Measurements from ENCODE around the gene SRPK2. TPM values are rescaled to one million over a fixed set of nuclear protein-coding genes. Genes with fewer than 3 reads are reported as not detected.
"Not testable (repeated sequence)": the region's sequence is repeated elsewhere in the genome, so short reads cannot be mapped to it uniquely, and the experiment has no call there.

Gene SRPK2
- total and polyA plus RNA-seq, 5 donors = 10.4 to 32.4 (median 31.3) TPM

DNA sequence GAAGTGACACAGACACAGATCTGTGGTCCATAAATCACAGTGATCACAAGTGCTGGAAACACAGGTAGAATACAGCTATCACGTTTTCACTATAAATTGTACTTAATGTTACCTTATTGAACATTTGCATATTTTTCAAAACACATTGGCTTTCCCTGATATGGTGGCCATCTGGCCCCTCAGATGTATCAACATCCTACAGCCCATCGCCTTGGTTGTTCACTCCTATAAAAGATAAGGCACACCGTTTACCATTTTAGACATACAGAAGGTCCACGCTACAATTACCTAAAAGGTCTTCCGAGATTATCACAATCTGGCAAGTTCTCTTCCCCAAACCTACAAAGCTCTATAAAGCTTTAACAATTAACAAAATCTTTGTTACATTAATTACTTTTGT, 91.4 kb downstream of the SRPK2 start:
- H3K9me3 ChIP-seq (ENCODE audit: control insufficient read depth, low read length) = no peaks in the 10 kb centered on the region
- 95% methylated on average over 5 of the region's 5 CpGs for WGBS
- H3K27me3 ChIP-seq (ENCODE audit: control insufficient read depth, insufficient read depth) = no peaks in the 10 kb centered on the region
- peaks cover 2% of the 10 kb centered on the region for H3K4me1 ChIP-seq (ENCODE audit: control insufficient read depth, insufficient read depth, low read length)
- no peak overlapping the region for H3K4me3 ChIP-seq (ENCODE audit: low read length)
- DNase-seq (no peak), ATAC-seq (no peak)
- intact Hi-C loops (cut with DNase I) = no loop called here
- no peak overlapping the region for H3K27ac ChIP-seq (ENCODE audit: low read length)

DNA sequence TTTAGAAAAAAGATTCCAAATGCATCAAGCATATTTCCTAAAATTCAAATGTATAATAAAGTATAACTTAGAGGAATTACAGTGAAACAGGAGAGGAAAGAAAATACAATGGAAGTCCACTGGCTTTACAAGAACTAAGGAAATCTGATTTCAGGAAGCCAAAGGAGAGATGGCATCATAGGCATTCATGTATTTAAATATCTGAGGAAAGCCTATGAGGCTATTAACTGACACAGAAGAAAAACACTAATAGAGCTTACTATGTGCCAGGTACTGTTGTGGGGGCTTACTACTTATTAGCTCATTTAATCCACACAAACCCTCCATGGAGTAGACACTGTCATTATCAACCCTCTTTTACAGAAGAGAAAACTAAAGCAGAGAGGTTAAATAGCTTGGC, 92.2 kb downstream of the SRPK2 start:
- intact Hi-C loops (cut with DNase I) = no loop called here
- no peak for ATAC-seq

DNA sequence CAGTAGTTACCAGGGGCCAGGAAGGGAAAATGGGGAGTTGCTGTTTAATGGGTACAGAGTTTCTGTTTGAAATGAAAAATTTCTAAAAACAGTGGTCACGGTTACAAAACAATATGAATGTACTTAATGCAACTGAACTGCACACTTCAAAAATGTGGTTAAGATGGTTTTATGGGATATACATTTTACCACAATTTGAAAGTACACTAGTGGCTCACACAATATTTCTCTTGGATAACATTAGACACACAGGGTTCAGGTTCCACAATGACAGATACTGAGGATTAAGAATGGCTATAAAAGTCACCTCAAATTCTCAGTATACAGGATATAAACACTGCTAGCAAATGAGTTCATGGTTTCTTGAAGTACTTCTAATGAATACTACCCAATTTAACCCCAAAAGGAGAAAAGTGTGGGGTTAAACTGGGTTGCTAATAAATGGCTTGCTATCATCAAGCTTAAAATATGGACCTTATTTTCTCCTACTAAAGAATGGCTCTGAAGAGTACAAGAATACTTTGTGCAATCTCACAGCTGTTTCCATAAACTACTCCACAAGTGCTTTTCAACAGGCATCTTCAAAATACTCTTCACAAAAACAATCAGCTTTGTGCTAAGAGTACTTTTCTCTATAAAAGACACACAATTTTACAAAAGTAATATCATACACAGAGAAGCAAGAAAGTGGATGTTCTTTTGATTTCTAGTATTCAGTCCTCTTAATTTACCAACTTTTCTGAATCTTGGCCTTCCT, 92.9 kb downstream of the SRPK2 start:
- no peaks in the 10 kb centered on the region for H3K27me3 ChIP-seq (ENCODE audit: control insufficient read depth, insufficient read depth)
- H3K27ac ChIP-seq (ENCODE audit: low read length) = no peak overlapping the region
- H3K9me3 ChIP-seq (ENCODE audit: control insufficient read depth, low read length) = no peaks in the 10 kb centered on the region
- no peak for DNase-seq
- ATAC-seq = no peak
- WGBS = 94% methylated on average over 1 of the region's 1 CpG
- no peak overlapping the region for H3K4me3 ChIP-seq (ENCODE audit: low read length)
- intact Hi-C loops (cut with DNase I) = no loop called here
- H3K4me1 ChIP-seq (ENCODE audit: control insufficient read depth, insufficient read depth, low read length) = peaks cover 2% of the 10 kb centered on the region

More for the DNA sequence above, 92.2 kb downstream of the SRPK2 start:
- H3K27me3 ChIP-seq (ENCODE audit: control insufficient read depth, insufficient read depth) = no peaks in the 10 kb centered on the region
- H3K4me1 ChIP-seq (ENCODE audit: control insufficient read depth, insufficient read depth, low read length) = peaks cover 2% of the 10 kb centered on the region
- DNase-seq = no peak
- no peak overlapping the region for H3K27ac ChIP-seq (ENCODE audit: low read length)
- H3K9me3 ChIP-seq (ENCODE audit: control insufficient read depth, low read length) = no peaks in the 10 kb centered on the region
- no peak overlapping the region for H3K4me3 ChIP-seq (ENCODE audit: low read length)

DNA sequence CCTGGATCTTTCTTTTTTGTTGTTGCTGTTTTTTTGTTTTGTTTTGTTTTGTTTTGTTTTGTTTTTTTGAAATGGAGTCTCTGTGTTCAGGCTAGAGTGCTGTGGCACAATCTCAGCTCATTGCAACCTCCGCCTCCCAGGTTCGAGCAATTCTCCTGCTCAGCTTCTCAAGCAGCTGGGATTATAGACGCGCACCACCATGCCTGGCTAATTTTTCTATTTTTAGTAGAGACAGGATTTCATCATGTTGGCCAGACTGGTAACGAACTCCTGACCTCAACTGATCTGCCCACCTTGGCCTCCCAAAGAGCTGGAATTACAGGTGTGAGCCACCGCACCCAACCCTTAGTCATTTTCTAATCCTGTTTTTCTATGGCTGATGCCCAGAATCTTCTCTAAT, 94.2 kb downstream of the SRPK2 start:
- DNase-seq; ATAC-seq; H3K27ac ChIP-seq (ENCODE audit: low read length); H3K4me1 ChIP-seq (ENCODE audit: control insufficient read depth, insufficient read depth, low read length); H3K9me3 ChIP-seq (ENCODE audit: control insufficient read depth, low read length); H3K4me3 ChIP-seq (ENCODE audit: low read length); intact Hi-C loops (cut with DNase I); H3K27me3 ChIP-seq (ENCODE audit: control insufficient read depth, insufficient read depth): not testable (repeated sequence)
- WGBS = 96% methylated on average over 6 of the region's 6 CpGs

DNA sequence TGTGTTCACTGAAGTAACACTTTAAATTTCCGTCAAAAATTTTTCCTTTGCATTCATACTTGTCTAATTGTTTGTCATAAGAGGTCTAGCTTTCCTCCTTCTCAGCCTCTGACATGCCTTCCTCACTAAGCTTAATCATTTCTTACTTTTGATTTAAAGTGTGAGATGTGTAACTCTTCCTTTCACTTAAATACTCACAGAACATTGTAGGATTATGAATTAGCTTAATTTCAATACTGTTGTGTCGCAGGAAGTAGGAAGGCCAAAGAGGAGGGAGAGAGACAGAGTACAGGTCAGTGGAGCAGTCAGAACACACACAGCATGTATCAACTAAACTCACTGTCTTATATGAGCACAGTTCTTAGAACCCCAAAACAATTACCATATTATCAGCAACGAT, 99.0 kb downstream of the SRPK2 start:
- Histone ChIP-seq H3K4me1 (ENCODE audit: control insufficient read depth, insufficient read depth, low read length) (no peaks in the 10 kb centered on the region), H3K27ac (ENCODE audit: low read length) (no peak overlapping the region), H3K4me3 (ENCODE audit: low read length) (no peak overlapping the region), H3K27me3 (ENCODE audit: control insufficient read depth, insufficient read depth) (no peaks in the 10 kb centered on the region), H3K9me3 (ENCODE audit: control insufficient read depth, low read length) (no peaks in the 10 kb centered on the region)
- ATAC-seq = no peak
- DNase-seq = no peak
- WGBS = 79% methylated on average over 3 of the region's 3 CpGs
- intact Hi-C loops (cut with DNase I) = no loop called here

DNA sequence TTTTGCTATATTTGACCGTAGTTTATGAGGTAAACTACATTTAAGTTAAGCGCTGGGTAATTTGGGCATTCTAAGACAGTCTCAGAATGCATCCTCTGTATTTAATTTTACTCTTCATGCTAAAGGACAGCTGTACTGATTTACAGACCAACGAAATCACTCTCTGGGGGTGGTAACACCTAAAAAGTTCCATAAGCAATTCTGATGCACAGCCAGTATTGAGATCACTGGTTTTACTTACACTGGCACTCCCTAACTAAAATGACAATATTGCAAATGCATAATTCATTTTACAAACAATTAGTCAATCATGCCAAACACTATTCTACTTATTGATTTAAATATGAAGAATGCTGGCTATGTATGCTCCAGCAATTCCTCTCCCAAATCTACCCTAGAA, 102.3 kb downstream of the SRPK2 start:
- intact Hi-C loops (cut with DNase I) = no loop called here
- DNase-seq (no peak), ATAC-seq (no peak)
- no peak overlapping the region for H3K4me3 ChIP-seq (ENCODE audit: low read length)
- H3K9me3 ChIP-seq (ENCODE audit: control insufficient read depth, low read length) = no peaks in the 10 kb centered on the region
- 88% methylated on average over 3 of the region's 3 CpGs for WGBS
- no peaks in the 10 kb centered on the region for H3K27me3 ChIP-seq (ENCODE audit: control insufficient read depth, insufficient read depth)
- no peak overlapping the region for H3K27ac ChIP-seq (ENCODE audit: low read length)
- peaks cover 3% of the 10 kb centered on the region for H3K4me1 ChIP-seq (ENCODE audit: control insufficient read depth, insufficient read depth, low read length)

DNA sequence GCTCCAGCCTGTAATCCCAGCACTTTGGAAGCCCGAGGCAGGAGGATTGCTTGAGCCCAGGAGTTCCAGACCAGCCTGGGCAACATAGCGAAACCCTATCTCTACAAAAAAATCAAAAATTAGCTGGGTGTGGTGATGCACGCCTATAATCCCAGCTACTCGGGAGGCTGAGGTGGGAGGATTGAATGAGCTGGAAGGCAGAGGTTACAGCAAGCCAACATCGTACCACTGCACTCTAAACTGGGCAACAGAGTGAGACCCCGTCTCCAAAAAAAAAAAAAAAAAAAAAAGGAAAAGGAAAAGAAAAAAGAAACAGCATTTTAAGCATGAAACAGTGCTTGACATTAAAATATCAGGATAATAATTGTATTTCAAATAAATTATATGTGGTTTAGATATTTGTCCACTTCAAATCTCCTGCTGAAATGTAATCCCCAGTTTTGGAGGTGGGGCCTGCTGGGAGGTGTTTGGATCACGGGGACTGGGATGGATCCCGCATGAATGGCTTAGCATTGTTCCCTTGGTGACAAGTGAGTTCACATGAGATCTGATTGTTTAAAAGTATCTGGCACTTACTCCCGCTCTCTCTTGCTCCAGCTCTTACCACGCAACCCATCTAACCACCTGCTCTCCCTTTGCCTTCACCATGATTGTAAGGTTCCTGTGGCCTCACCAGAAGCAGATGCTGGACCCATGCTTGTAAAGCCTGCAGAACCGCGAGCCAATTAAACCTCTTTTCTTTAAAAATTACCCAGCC, 103.4 kb downstream of the SRPK2 start:
- Histone ChIP-seq H3K4me1 (ENCODE audit: control insufficient read depth, insufficient read depth, low read length) (peaks cover 5% of the 10 kb centered on the region), H3K9me3 (ENCODE audit: control insufficient read depth, low read length) (no peaks in the 10 kb centered on the region), H3K27ac (ENCODE audit: low read length) (no peak overlapping the region), H3K27me3 (ENCODE audit: control insufficient read depth, insufficient read depth) (no peaks in the 10 kb centered on the region), H3K4me3 (ENCODE audit: low read length) (no peak overlapping the region)
- 88% methylated on average over 12 of the region's 12 CpGs for WGBS
- intact Hi-C loops (cut with DNase I) = no loop called here
- DNase-seq (no peak), ATAC-seq (no peak)

DNA sequence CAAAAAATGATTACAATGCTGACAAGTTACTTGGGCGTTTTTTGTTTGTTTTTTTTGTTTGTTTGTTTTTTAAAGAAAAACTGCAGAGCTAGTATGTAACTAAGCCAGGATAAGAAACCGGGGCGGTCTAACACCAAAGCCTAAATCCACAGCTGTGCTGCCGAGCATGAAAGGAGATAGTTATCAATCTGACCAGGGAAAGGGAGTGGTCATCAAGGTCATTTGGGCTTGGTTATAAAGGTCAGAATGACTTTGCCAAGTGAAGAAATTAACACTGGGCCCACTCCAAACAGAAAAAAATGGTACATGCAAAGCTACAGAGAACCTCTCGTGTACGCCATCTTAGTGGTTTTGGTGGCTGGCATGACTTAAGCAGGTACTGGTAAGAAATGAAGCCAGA, 104.7 kb downstream of the SRPK2 start:
- no peak overlapping the region for H3K4me3 ChIP-seq (ENCODE audit: low read length)
- DNase-seq (no peak), ATAC-seq (no peak)
- intact Hi-C loops (cut with DNase I) = no loop called here
- 79% methylated on average over 6 of the region's 6 CpGs for WGBS
- no peaks in the 10 kb centered on the region for H3K9me3 ChIP-seq (ENCODE audit: control insufficient read depth, low read length)
- H3K4me1 ChIP-seq (ENCODE audit: control insufficient read depth, insufficient read depth, low read length) = peaks cover 5% of the 10 kb centered on the region
- H3K27ac ChIP-seq (ENCODE audit: low read length) = no peak overlapping the region
- H3K27me3 ChIP-seq (ENCODE audit: control insufficient read depth, insufficient read depth) = no peaks in the 10 kb centered on the region

DNA sequence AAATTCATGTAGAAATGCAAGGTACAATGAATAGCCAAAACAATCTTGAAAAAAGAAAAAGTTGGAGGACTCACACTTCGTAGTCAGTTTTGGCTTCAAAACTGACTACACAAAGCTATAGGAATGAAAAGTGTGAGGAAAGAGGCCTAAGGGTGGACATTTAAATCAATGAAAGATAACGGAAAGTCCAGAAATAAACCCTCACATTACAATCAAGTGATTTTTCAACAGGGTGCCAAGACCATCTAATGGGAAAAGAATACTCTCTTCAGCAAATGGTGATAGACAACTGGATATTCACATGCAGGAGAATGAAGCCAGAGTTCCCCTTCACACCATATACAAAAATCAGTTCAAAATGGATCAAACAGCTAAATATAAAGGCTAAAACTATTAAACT, 106.8 kb downstream of the SRPK2 start:
- Histone ChIP-seq H3K27ac (ENCODE audit: low read length) (no peak overlapping the region), H3K27me3 (ENCODE audit: control insufficient read depth, insufficient read depth) (no peaks in the 10 kb centered on the region), H3K4me3 (ENCODE audit: low read length) (no peak overlapping the region), H3K4me1 (ENCODE audit: control insufficient read depth, insufficient read depth, low read length) (peaks cover 5% of the 10 kb centered on the region), H3K9me3 (ENCODE audit: control insufficient read depth, low read length) (no peaks in the 10 kb centered on the region)
- ATAC-seq = no peak
- no peak for DNase-seq
- intact Hi-C loops (cut with DNase I) = no loop called here
- WGBS = 64% methylated on average over 2 of the region's 2 CpGs

DNA sequence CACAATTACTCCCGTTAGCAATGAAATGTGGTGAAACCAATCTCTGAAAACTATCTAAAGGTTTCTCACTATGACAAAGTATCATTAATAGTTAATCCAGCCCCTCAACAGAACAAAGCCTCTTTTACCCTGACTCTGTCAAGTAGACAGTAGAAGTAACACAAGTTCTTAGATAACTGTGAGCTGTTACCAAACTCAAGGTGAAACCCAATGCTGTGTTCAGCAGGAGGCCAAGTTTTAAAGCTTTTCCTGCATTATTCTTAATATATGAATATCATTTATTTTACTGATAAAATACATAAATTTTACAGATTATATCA, 109.1 kb downstream of the SRPK2 start:
- Histone ChIP-seq H3K4me1 (ENCODE audit: control insufficient read depth, insufficient read depth, low read length) (peaks cover 5% of the 10 kb centered on the region), H3K27ac (ENCODE audit: low read length) (no peak overlapping the region), H3K4me3 (ENCODE audit: low read length) (no peak overlapping the region), H3K9me3 (ENCODE audit: control insufficient read depth, low read length) (no peaks in the 10 kb centered on the region), H3K27me3 (ENCODE audit: control insufficient read depth, insufficient read depth) (no peaks in the 10 kb centered on the region)
- DNase-seq = no peak
- no peak for ATAC-seq
- intact Hi-C loops (cut with DNase I) = loop anchor here in 1 of 4 donors (10.0 kb wide), 1 partner anchor 55 kb away; no protein-coding TSS in a partner anchor
- 66% methylated on average over 1 of the region's 1 CpG for WGBS

DNA sequence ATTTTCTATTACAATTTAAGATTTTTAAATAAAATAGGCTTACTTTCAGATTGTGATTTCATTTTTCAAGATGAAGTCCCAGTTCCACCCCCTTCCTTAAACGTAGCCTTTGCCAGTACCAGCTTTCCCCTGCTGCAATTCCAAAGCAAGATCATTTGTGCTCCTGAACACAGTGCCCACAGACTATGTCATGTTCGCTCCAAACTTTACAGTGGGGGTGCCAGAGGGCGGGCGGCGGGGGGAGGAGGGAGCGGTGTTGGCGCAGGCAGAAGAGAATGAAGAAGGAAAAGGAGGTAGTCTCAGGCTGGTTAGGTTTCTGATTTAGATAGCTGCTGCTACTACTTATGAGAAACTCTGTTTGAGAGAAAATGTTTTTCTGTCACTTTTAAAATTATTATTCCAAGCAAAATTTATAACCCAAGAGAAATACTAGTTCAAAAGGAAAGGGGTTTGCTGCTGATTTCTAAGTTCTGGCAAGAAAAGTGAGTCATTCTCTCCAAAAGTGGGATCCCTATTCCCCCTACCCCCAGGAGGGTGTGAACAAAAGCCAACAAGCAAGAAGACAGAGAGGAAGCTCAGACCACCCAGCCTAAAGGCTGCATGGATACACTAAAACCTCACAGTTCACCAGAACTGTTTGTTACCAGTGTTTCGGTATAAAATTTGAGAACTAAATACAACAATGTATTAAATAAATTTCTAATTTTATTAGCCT, 109.6 kb downstream of the SRPK2 start:
- Histone ChIP-seq H3K4me1 (ENCODE audit: control insufficient read depth, insufficient read depth, low read length) (peaks cover 4% of the 10 kb centered on the region), H3K27ac (ENCODE audit: low read length) (no peak overlapping the region), H3K4me3 (ENCODE audit: low read length) (no peak overlapping the region), H3K9me3 (ENCODE audit: control insufficient read depth, low read length) (no peaks in the 10 kb centered on the region), H3K27me3 (ENCODE audit: control insufficient read depth, insufficient read depth) (no peaks in the 10 kb centered on the region)
- intact Hi-C loops (cut with DNase I) = loop anchor here in 1 of 4 donors (10.0 kb wide), 1 partner anchor 56 kb away; no protein-coding TSS in a partner anchor
- DNase-seq (no peak), ATAC-seq (no peak)
- 67% methylated on average over 8 of the region's 8 CpGs for WGBS
